ENCODE results near the gene CAST.
"Not testable (repeated sequence)": the region's sequence is repeated elsewhere in the genome, so short reads cannot be mapped to it uniquely, and the experiment has no call there.

The CAST gene

DNA sequence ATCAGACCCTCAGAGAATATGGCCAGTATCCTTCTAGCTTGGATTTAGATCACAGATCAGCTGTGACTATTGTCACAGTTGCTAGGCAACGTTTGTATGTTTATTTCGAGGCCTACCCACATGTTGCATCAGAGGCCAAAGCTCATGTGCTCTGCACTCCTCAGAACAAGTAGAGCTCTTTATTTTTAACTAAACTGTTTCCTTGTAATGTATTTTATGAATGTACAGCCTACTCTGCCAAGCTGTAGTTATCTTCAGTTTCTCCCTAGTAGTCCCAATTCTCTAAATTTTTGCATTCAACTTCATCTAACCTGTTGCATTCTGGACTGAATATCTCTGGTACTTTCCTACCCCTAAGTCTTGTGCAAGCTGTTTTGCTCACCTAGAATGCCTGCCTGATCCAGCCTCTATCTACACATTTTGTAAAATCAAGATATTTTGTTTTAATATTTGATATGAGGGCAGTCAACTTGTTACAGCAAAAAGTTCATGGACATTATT is 52.8 kb downstream of the CAST start:
- DNase-seq: no peak

DNA sequence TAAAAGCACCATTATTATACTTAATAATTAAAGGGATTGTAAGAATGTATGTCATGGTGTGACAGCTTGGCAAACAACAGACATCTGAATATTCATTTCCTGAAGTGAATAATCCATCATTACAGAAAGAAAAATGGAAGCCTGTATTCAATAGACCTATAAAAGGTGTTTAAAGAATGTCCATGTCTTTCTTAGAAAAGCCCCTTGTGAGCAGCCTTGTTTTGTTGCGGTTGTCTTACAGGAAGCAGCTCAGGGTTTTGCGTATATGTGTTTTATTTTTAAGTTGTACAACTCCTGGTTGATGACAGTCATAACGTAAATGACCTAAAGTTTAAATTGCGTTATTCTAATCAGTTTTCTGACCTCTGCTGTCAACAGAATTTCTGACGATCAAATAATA is 53.8 kb downstream of the CAST start:
- DNase-seq: no peak

DNA sequence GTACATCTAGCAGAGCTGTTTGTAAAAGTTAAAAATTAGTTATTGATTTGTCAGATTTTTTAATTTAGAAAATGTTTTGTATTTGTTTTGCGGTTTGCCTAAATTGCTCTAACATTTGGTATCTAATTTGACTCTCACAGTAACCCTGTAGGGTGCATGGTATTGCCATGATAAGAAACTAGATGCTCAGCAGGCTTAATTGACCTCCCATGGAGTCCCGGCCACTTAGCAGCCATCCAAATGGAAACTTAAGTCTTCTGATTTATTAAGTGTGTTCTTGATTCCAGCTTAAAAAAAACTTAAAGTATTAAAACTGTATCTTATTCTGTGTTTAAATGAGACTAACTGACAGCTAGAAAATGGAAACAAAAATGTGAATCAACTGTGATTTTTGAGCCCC is 54.5 kb downstream of the CAST start:
- DNase-seq: no peak

DNA sequence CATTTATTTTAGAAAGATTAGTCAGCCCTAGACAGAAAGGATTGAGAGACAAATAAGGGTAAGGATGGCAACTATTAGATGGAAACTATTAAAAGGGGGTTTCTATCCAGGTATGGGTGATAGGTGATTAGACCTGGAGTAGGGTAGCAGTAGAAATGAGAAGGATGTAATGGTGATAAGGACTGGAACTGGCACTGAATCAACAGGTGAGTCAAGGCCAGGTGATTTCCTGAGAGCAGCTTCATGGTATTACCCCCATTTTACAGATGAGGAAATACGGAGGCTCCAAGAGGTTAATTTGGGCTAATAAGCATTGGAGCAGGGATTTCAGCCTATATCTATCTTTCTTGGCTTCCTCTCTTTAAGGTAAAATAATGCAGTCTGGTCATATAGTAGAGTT is 55.7 kb downstream of the CAST start:
- DNase-seq: no peak

DNA sequence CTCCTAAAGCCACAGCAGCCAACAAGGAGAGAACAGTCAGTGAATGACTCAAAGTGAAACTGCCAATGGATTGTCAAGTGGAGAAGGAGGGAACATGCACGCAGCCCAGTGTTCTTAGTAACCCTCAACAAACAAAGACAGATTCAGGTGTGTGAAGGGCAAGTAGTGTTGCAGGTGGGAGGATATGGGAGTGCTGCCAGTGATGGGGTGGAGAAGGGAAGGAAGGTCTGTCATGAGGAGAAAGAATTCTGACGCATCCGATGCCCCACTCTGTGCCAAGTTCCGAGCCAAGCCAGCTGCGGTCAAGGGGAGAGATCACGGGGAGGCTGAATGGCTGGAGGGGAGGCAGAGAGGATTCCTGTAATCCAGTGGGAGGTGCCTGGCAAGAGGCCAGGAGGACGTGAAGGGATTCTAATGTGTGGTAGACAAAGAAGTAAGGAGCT is 56.5 kb downstream of the CAST start:
- DNase-seq: peak; percentile 27

DNA sequence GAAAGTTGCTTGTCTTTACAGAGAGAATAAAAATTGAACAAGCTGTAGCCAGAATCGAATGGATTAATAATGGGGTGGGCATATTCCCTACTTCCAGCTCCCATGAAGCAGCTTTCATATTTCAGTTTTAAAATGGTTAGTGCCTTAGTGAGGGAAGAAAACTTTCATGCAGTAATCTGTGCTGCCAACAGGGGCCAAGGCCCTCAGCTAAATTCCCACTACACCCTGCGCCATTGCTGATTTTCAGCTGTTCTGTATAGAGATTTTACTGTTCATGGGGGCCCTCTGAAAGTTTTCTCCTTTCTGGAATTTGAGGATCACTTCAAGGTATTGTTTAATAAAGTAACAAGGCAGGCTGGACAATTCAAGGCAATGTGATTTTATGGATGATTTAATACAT is 58.2 kb downstream of the CAST start:
- no peak for DNase-seq

DNA sequence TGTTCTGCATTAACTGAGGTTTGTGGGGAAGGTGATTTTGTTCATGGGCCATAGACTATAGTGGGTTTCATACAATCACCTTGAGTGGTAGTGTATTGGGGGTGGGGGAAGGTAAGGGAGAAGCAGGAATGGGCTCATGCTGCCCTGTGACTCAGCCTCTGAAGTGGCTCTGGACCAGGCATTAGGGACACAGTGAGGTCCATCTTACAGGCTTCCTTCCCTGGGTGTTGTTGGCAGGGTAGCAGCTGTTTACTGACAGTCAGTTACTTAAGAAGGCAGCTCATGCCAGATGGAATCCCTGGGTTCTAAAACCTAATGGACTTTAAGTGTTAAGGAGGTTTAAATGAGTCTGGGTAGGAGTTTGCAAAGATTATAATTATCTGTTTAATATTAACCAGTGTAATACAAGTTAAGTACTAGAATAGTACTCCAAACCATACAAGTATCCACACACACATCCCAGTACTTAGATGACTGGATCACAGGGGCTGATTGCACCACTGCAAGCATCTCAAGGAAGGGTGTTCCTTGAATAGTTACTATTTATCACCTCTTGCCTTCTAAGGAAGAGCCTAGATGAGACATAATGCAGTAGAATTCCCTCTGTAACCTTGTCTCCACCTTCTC is 59.3 kb downstream of the CAST start:
- no peak for DNase-seq

DNA sequence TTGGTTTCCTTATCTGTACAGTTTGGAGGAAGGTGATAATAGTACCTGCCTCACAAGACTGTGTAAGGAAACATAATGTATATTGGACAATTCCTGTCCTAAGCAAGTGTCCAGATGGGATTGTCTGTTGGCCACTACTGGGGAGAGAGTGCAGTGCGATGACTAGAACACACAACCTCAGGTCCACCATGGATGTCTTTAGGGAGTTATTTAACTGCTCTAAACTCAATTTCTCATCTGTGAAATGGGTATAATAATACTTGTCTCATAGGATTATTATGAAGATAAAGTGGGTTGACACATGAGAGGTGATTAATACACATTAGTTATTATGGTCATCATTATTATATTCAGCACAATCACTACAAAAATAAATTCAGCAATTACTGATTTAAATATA is 63.1 kb downstream of the CAST start:
- DNase-seq: no peak

DNA sequence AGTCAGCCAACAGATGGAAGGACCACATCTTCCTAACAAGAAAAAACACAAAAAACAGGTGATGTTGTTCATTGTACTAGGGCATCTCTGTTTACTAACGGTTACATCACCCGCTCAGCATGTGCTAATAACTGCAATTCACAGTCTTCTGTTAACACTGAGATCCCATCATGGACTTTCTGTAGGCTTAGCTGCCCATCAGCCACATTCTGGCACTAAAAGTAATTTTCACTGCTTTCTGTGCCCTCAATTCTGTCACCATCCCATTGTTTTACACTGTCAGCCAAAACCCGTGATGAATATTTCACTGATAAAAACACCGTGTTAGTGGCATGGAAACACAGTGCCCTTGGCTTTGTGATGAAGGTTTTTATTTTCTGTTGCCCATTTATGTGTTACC is 64.6 kb downstream of the CAST start:
- DNase-seq: no peak

DNA sequence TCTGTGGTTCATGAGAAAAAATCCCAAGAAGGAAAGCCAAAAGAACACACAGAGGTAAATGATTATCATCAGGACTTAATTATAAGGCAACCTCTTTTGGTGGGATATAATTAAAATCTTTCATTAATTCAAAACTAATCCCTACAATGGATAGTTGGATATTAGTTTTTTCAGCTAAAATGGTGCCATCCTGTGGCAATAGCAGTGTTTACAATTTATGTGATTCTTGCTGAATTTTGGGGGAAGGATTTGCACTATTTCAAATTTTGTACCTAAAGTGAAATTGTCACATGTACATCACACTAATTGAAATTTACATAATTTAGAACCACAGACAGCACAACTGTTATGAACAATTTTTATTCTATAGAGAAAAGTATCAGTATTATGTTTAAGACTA is 67.0 kb downstream of the CAST start:
- DNase-seq: no peak

DNA sequence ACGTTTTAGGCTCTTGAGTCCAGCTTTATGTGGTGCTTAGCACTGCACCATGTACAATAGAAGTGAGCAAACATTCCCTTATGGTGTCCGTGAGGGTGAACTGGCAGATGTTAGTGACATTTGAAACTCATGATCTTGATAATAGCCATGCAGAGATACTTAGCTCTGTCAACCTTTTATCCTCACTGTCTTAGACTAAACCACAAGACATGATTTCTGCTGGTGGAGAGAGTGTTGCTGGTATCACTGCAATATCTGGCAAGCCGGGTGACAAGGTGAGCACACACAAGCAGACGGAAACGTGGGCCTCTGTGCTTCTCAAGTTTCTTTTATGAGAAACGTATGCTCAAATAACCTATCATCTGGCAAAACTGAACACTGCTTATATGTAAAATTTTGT is 68.4 kb downstream of the CAST start:
- DNase-seq: no peak

DNA sequence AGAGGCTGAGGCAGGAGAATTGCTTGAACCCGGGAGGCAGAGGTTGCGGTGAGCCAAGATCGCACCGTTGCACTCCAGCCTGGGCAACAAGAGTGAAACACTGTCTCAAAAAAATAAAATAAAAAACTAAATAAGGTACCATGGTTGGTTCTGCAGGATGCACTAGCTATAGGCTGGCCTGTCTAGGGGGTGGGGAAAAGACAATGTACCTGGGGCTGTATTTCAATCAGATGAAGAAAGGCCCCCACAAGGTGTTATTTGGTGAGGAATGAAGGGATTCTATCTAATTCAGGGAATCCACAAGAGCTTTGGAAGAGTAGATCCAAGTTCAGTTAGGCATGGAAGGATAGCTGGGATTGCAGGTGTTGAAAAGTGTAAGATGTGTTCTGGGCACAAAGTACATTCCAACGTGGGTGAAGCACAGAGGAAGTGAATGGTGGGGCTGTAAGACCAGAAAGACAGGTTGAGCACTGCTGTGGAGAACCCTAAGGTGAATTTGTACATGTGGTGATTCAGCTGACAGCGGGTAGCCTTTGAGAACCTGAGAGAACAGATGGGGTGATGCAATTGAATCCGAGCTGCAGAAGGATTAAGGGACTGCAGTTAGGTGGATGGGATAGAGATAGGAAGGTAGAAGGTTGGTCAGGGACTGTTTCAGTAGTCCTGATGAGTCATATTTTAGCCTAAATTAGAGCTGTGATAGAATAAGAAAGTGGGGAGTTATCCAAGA is 71.8 kb downstream of the CAST start:
- no peak for DNase-seq

DNA sequence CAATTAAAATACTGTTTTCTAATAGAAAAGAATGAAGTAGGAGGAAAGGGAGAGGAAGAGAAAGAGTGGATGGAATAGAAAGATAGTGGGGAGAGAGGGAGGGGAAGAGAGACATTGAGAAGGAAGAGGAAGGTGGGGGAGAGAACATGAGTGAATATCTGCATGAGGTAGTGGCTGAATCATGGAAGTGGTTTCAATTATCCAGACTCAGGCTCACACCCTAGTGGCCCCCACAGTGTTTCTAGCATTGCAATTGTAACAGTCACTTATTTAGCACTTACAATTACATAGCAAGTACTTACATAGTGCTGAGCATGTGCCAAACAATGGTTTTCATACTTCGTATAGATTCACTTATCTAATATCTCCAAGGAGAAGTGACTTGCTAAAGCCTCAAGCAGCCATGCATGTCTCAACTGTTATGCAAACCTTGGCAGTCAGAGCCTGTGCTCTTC is 72.7 kb downstream of the CAST start:
- no peak for DNase-seq

DNA sequence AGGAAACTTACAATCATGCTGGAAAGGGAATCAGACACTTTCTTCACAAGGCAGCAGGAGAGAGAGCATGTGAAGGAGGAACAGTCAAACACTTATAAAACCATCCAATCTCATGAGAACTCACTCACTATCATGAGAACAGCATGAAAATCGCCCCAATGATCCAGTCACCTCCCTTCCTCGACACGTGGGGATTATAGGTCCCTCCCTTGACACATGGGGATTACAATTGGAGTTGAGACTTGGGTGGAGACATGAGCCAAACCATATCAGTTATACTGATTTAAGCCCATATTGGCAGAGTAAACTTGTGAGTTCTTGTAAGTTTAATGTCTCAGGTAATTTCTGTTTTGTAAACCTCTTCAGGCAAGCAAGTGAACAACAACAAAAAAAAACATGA is 74.8 kb downstream of the CAST start:
- no peak for DNase-seq

DNA sequence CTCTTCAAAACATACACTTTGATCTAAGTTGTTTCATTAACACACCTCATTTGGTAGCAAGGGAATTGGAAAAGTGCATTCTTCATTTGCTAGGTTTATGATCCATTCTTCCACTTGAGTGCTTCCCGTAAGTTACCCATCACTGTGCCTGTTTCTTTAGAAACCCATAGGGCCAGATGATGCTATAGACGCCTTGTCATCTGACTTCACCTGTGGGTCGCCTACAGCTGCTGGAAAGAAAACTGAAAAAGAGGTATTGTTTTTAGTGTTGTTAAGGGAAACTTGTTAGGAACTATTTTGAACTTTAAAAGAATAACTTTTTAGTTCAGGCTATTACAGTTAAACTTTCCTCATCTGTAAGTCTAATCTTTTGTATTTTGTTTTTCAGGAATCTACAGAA is 78.9 kb downstream of the CAST start:
- no peak for DNase-seq

DNA sequence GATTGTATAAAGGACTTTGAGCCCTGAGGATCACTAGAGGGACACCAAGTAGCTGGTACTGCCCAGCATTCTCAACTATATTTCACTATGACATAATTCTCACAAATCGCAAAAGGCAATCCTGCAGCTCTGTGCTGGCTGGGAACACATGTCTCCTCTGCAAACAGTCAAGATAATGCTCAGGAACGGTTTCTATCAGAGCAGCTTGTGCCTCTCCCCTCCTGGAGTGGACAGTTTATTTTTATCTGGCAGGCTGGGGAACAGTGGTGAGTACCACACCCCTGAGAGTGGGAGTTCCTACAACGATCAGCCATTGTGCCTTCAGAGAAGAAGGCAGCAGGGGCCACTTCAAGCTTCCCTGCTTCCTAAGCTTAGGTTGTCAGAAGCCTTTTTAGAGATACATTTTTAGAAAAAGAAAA is 79.7 kb downstream of the CAST start:
- DNase-seq: no peak

DNA sequence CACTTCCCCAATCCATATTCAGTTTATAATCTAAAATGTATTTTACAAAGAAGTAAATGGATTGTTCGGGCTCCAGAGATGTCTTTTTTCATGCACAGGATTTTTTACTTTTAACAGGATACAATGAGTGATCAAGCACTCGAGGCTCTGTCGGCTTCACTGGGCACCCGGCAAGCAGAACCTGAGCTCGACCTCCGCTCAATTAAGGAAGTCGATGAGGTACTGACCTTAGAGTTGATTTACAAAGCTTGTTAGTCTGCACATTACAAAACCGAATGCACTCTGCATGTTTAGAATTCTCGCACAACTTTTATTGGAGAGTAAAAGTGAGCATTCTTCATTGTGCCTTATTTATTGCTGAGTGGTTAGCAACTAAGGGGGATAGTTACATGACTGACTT is 80.4 kb downstream of the CAST start:
- DNase-seq: no peak

DNA sequence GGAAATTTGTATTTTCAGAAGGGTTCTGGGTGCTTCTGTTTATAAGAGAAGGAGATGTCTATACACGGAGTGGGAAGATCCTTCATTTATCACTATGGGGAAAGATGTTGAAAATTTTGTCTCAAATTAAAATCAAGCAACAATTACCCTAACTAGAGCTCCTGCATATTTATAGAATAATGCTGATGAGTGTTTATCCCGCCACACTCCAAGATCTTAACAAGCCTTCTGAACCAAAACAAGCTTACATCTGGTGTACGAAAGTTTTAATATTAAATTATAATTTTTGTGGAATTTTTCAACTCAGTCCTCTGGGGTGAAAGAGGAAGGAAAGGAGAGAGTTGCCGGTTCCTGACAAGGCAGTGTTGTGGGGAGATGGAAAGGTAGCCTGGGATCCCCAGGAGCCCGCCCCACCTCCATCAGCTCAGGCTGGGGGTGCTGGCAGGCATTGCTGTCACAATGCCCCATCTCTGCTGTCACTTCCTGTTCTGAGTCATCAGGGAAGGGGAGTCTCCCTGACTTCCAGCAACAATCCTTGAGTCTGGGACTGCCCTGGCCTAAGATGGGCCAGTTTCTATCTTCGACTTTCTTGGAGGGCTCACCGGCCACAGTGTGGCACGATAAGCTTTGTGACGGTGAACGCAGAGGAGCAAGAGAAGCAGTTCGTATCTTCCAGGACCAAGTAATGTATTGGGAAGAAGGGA is 81.0 kb downstream of the CAST start:
- DNase-seq: no peak

DNA sequence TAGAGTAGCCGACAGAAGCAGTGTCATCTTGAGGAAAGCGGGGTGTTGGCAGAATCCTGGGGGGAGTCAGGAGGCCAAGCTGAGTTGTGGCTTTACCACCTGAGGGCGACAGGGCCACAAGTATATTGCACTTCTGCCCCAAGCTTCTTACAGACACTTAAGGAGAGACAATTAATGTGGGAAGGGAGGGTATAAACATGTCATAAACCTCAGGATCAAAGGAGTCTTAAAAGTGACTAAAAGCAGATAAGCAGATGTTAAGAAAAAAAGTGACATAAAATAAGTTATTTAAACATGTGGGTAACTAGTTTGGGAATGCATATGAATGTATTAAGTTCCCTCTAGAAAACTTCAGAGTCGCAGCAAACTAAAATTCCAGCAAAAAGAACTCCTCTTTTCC is 81.6 kb downstream of the CAST start:
- no peak for DNase-seq

DNA sequence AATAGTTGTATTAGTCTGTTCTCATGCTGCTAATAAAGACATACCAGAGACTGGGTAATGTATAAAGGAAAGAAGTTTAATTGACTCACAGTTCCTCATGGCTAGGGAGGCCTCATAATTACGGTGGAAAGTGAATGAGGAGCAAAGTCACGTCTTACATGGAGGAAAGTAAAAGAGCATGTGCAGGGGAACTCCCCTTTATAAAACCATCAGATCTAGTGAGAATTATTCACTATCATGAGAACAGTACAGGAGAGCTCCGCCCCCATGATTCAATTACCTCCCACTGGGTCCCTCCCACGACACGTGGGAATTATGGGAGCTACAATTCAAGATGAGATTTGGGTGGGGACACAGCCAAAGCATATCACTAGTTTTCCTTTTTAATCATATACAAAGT is 82.0 kb downstream of the CAST start:
- DNase-seq: not testable (repeated sequence)

DNA sequence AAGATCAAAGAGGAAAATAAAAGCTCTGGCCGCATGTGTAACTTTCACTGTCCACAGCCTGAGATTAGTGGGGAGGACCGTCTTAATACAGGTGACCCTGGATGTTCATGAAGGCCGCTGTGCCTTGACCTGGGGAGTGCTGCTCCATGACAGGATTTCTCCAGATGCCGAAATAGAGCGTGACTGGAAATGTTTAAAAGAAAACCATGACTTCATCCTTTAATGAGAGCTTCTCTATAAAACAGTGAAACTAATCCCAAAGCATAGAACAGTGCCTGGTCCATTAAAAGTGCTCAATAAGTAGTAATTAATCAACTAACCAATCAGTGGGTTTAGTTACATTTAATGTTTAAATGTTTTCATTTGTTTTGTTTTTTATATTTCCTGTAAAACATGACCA is 82.8 kb downstream of the CAST start:
- no peak for DNase-seq

DNA sequence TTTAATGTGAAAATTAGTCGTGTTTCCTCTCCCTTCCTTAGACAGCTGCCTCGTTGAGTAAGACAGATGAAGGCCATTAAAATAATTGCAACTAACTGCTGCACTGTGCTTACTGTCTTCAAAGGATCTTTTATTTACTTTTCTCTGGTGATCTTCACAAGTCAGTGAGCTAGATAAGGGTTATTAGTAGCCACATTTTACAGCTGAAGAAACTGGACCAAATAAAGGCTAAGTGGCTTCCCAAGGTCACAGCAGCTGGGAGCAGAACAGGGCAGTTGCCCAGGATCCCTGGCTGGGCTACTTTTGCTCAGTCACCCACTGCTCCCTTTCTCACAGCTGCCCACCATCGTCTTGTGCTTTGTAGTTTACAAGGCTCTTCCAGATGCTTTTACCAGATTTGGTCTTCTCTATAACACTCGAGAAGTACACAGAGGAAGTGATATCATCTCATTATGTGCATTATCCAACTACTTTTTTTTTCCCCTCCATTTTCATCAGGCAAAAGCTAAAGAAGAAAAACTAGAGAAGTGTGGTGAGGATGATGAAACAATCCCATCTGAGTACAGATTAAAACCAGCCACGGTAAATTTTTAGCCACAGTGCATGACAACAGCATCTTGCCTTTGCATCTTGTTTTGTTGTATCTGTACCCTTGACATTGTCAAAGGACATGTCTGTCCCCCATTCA is 83.8 kb downstream of the CAST start:
- DNase-seq: peak; percentile 9

DNA sequence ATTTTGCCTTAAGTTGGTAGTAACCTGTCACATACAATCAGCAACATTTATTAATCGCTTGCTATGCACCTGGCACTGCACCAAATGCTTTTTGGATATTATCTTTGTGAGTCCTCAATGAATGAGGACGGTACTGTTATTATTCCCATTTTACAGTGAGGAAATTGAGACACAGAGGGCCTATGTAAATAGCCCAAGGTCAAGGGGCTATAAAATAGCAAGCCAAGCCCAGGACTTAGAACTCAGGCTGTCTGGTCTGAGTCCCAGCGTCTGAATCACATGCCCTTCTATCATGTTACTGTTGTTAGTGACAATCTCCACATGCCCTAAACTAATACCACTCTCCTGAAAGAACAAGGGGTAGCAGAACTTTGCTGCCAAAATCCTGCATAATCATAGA is 85.5 kb downstream of the CAST start:
- DNase-seq: no peak
